Frontal cortex (tissue), 4 donors: ENCODE measurements around the gene APBB2. TPM values are rescaled to one million over a fixed set of nuclear protein-coding genes. Genes with fewer than 3 reads are reported as not detected.
"Not testable (repeated sequence)": the region's sequence is repeated elsewhere in the genome, so short reads cannot be mapped to it uniquely, and the experiment has no call there.

Experiments
- DNase-seq, 2 donors: peaks; one replicate each; pipeline ENCODE4 v3.0.0; 2012; ENCODE audit warnings: low spot score in 2 of 2
- FAIRE-seq: peaks from 2 replicates; lab custom pipeline; 2012; peaks lifted over from hg19 to GRCh38; lab: Jason Lieb, UNC
- total RNA-seq: library from RNA; depleted of rRNA; stranded (reverse); fragments of >200 nt; gene quantifications from one replicate; pipeline ENCODE4 v1.2.3, GENCODE V29; 2014
- donor health status: control.
- donor health status: control.
- donor health status: control.

APBB2 gene
- total RNA-seq, 1 donor from 2014 or later = 68.1 TPM

DNA sequence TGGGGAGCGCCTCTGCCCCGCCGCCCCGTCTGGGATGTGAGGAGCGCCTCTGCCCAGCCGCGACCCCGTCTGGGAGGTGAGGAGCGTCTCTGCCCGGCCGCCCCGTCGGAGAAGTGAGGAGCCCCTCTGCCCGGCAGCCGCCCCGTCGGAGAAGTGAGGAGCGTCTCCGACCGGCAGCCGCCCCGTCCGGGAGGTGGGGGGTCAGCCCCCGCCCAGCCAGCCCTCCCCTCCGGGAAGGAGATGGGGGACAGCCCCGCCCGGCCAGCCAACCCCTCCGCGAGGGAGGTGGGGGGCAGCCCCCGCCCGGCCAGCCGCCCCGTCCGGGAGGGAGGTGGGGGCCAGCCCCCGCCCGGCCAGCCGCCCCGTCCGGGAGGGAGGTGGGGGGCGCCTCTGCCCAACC, 165.2 kb downstream of the APBB2 start:
- not testable (repeated sequence) for FAIRE-seq, DNase-seq

DNA sequence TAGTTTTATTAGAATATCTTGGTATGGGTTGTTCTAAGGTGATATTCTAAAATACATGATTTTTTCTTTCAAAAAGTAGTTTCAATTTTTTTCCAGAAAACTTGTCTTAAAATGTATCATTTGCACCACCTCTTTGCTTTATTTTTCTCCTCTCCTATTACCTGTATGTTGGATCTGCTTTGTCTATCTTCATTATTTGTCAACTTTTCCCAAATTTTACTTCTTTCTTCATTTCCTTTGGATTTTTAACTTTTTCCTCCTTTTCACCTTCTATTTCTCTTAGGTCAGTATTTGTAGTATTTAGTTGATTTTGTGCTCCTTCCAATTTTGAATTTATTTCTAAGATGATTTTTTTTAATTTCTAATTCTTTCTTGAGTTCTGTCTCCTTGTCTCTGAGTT, 169.6 kb downstream of the APBB2 start:
- FAIRE-seq (no peak), DNase-seq (no peak)

DNA sequence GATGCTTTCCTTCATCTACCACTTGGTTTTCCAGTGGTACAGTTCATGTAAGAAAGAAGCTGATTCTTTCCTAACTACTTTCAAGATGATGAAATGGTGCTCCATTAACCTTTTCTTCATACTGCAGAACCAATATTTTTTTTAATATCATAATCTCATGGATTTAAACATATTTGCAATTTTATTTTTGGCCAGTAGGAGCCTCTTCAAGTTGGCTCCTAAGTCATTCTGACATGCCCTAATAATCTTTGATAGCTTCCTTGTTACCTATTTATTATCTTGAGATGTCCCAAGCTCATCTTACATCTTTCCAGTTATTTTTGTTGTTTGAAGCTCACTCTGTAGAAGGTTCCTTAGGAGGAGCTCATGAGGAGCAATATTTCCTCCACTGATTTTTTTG, 170.2 kb downstream of the APBB2 start:
- no peak for FAIRE-seq
- DNase-seq = no peak

DNA sequence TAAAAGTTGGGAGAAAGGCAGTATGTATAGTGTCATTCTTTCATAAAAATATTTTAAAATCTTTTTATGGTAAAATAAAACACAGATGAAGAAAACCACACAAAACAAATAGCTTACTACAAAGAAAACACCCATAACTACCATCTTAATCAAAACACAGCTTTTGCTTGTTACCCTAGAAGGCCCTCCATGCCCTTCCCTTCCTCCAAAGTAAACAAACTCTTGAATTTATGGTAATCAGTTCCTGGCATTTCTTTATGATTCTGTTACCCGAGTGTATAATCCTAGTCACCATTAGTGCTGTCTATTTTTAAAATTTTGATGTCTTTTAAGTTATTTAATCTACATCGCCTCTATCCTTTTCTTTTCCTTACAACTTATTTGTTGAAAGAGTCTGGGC, 170.9 kb downstream of the APBB2 start:
- FAIRE-seq = no peak
- DNase-seq = no peak

DNA sequence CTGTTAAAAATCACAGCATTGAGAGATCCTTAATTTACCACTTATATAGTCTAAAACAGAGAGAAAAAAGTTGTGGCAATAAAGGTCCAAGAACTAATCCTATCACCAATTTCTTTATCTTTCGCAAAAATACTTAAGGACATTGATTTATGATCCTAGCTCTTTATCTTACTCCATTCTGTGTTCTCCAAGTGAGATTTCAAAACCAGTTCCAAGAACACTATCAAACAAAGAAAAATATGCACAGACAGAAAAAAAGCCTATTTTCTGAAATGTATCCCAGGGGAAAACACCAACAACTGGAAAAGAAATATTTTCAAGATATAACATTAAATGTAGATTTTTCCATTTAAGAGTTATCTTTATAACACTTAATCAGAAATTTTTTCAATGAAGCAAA, 172.8 kb downstream of the APBB2 start:
- FAIRE-seq (no peak), DNase-seq (no peak)

GRCh38 chr4:41039317-41039716, 175.0 kb downstream of the APBB2 start:
- DNase-seq (no peak), FAIRE-seq (no peak)

GRCh38 chr4:41038304-41038703, 176.0 kb downstream of the APBB2 start:
- DNase-seq (no peak), FAIRE-seq (no peak)

- DNase-seq = no peak
- FAIRE-seq = no peak
Measured at GRCh38 chr4:41029098-41029497, 185.2 kb downstream of the APBB2 start.

- FAIRE-seq (no peak), DNase-seq (no peak)
Measured at GRCh38 chr4:41028392-41029076, 185.8 kb downstream of the APBB2 start.

- DNase-seq (no peak), FAIRE-seq (no peak)
Measured at GRCh38 chr4:41026971-41027370, 187.4 kb downstream of the APBB2 start.

DNA sequence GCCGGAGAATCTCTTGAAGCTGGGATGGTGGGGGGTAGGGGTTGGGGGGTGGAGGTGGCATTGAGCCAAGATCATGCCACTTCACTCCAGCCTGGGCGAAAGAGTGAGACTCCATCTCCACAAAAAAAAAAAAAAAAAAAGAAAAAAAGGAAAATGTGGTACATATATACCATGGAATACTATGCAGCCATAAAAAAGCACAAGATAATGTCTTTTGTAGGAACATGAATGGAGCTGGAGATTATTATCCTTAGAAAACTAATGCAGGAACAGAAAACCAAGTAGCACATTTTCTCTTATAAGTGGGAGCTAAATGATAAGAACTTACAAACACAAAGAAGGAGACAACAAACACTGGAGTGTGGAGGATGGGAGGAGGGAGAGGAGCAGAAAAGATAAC, 188.5 kb downstream of the APBB2 start:
- FAIRE-seq (no peak), DNase-seq (no peak)

DNA sequence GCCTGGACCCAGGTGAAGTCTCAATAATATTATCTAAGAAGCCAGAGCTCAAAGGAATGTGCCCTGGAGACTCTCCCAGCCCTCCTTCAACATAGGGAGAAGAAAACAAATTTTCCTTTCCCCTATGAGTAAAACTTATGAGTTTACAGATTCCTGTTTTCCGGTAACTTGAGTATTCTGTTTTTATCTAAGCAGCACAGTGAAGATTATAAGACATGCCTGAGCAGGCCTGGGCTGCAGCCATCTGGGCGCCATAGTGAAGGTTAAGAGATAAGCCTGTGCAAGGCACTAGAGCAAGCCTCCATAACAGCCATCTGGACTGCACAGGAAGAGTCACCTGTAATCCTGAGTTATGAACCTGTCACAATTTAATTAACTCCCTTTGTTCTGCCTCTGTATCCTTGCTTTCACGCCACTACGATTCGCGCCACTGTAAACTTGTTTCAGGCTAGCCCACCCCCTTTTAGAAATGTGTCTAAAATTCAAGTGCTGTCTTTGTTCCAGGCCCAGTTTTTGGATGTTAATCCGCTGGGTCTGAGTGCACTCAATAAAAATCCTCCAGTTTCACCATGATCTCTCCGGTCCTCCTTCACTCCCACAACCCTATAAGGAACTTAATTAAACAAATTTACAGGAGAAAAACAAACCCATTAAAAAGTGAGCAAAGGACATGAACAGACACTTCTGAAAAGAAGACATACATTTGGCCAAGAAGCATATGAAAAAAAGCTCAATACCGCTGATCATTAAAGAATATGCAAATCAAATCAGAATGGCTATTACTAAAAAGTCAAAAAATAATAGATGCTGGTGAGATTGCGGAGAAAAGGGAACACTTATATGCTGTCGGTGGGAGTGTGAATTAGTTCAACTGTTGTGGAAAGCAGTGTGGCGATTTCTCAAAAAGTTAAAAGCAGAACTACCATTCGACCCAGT, 189.5 kb downstream of the APBB2 start:
- no peak for DNase-seq
- FAIRE-seq = no peak

DNA sequence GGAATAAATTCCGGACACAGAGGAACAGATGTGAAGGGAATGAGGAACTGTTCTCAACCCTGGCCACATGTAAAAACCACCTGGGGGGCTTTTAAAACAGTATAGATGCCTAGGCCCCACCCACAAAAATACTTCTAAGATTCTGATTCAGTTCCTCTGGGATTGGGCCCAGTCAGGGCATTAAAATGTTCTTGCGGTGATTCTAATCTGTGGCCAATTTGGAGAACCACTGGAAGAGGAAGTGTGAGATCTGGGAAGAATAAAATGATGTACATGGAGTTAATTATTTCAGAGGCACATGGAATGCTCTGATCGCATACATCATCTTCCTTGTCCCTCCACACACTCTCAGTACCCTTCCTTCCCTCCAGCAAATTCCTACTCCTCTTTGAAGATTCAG, 192.2 kb downstream of the APBB2 start:
- DNase-seq (no peak), FAIRE-seq (no peak)

DNA sequence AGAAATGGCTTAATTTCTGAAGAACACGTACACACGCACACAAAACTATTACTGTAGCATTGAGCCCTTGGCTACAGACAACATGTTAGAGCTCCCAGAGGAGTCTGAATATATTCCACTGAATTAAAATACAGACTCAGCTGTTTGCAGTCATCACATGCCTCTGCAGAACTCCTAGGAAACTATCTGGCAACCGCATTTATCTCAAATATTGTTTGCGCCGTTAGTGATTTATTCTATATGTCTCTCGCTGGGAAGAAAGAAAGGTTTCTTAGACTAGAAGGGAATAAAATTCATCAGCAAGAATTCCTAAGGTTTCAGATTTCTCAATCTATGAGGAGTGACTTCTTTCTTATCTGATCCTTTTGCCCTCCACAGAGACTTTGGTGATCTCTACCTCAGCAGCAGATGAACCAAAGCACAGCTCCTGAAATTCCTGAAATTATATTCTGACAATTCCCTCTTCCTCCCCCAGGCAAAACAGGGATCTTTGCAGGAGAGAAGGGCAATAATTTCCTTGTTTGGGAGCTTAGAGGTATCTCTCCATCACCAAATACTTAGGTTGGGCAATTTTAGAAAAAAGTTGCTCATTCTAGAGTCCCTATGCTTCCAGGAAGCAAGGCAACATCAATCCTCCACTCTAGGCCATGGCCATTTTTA, 199.2 kb downstream of the APBB2 start:
- DNase-seq = no peak

GRCh38 chr4:41014158-41014557, 200.2 kb downstream of the APBB2 start:
- no peak for FAIRE-seq

More for the DNA sequence above, 199.2 kb downstream of the APBB2 start:
- no peak for FAIRE-seq

GRCh38 chr4:41013746-41014145, 200.6 kb downstream of the APBB2 start:
- DNase-seq = no peak
- no peak for FAIRE-seq

More at GRCh38 chr4:41014158-41014557, 200.2 kb downstream of the APBB2 start:
- DNase-seq = no peak

DNA sequence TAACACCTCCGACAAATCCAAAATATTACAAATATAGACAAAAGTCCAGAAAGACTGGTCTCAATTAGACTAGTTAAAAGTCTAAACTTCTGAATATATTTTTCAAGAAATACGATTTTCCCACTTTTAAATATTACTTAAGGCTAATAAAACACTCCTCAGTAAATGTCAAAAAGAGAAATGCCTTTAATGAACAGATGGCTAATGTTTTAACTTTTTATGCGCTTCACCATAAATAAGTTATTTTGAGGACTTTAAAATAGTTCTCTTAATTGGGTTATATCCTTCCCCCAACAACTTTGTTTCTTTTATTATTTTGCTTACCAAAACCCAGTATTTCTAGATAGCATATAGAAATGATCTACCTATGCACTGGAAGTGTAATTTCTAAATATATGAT, 201.4 kb downstream of the APBB2 start:
- DNase-seq (no peak), FAIRE-seq (no peak)

- no peak for DNase-seq
- FAIRE-seq = no peak
Measured at GRCh38 chr4:41012293-41012692, 202.0 kb downstream of the APBB2 start.

- DNase-seq (no peak), FAIRE-seq (no peak)
Measured at GRCh38 chr4:41009411-41009810, 204.9 kb downstream of the APBB2 start.

DNA sequence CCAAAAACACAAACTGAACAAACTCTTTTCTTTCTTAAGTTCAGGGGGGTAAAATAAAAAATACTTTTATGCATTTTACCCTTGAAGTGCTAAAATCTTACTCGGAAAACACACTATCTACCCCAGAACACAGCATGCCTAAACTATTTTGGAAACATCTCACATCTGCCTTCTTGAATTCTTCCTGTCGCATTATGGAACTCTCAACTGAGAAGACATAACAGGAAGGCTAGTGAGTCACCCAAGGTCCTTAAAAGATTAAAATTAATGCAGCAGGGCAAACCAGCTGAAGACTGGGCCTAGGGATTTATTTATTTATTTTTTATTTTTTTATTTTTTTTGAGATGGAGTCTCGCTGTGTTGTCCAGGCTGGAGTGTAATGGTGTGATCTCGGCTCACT, 208.2 kb downstream of the APBB2 start:
- no peak for DNase-seq
- no peak for FAIRE-seq

- no peak for FAIRE-seq
- DNase-seq = no peak
Measured at GRCh38 chr4:41002309-41002708, 212.0 kb downstream of the APBB2 start.
